ENCODE data around the gene SIK2.

- TF ChIP-seq, protein P1, sequence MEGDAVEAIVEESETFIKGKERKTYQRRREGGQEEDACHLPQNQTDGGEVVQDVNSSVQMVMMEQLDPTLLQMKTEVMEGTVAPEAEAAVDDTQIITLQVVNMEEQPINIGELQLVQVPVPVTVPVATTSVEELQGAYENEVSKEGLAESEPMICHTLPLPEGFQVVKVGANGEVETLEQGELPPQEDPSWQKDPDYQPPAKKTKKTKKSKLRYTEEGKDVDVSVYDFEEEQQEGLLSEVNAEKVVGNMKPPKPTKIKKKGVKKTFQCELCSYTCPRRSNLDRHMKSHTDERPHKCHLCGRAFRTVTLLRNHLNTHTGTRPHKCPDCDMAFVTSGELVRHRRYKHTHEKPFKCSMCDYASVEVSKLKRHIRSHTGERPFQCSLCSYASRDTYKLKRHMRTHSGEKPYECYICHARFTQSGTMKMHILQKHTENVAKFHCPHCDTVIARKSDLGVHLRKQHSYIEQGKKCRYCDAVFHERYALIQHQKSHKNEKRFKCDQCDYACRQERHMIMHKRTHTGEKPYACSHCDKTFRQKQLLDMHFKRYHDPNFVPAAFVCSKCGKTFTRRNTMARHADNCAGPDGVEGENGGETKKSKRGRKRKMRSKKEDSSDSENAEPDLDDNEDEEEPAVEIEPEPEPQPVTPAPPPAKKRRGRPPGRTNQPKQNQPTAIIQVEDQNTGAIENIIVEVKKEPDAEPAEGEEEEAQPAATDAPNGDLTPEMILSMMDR (IDR thresholded peaks at IDR 0.05), result no peak
- no peak for TF ChIP-seq POLR2A (IDR thresholded peaks at IDR 0.05)
Observed at GRCh38 chr11:111633756-111634362, 31.6 kb downstream of the SIK2 start.
